Ishikawa (cell line): ENCODE data around the gene HIGD1A.

ENCODE experiments used
- CREB1 ChIP-seq: IDR thresholded peaks from 2 replicates; pipeline ENCODE4 v1.6.1; 2012; ENCODE audit warnings: low read depth
- FOXM1 ChIP-seq: IDR thresholded peaks from 2 replicates; pipeline ENCODE4 v1.6.1; 2012; ENCODE audit warnings: low read depth, borderline replicate concordance
- NFIC ChIP-seq: IDR thresholded peaks from 2 replicates; pipeline ENCODE4 v1.6.1; 2012
- TAF1 ChIP-seq: IDR thresholded peaks from 2 replicates; pipeline ENCODE4 v1.6.1; 2012; ENCODE audit warnings: low read depth, mild to moderate bottlenecking

DNA sequence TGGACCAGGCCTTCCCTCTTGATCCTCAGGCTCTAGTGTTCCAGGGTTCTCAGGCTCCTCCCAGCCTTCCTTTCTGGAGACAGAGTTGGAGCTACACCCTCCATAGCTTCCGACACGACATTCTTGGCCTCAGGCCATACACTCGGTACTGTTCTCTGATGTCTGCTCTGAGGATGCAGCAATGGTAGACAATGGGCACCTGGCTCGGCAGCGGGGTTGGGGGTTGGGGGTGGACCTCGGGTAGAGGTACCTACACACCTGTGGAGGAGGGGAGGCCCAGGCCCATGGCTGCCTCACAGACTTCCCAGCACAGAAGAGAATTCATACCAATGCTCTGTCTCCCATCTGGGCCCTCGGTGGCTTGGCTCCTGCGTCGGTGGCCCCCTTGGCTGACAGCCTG, 52.7 kb downstream of the HIGD1A start:
- no peak for TF ChIP-seq CREB1
- TF ChIP-seq FOXM1: no peak
- TF ChIP-seq TAF1: no peak
- no peak for TF ChIP-seq NFIC
